ENCODE results near the gene KRTAP12-3. TPM values are rescaled to one million over a fixed set of nuclear protein-coding genes. Genes with fewer than 3 reads are reported as not detected.
"Not testable (repeated sequence)": the region's sequence is repeated elsewhere in the genome, so short reads cannot be mapped to it uniquely, and the experiment has no call there.

The KRTAP12-3 gene
- total RNA-seq, 1 donor from 2014 or later = not detected

- DNase-seq (ENCODE audit: low spot score in 2 of 2, unreplicated experiment in 2 of 2) = no peak
- Mint-ChIP-seq H3K4me1 (no peaks in the 10 kb centered on the region), H3K36me3 (no peaks in the 10 kb centered on the region), H3K9me3 (peaks cover 50% of the 10 kb centered on the region), H3K27me3 (ENCODE audit: low read depth) (no peaks in the 10 kb centered on the region), H3K27ac (no peak overlapping the region), H3K4me3 (no peak overlapping the region)
- TF ChIP-seq, protein P1, sequence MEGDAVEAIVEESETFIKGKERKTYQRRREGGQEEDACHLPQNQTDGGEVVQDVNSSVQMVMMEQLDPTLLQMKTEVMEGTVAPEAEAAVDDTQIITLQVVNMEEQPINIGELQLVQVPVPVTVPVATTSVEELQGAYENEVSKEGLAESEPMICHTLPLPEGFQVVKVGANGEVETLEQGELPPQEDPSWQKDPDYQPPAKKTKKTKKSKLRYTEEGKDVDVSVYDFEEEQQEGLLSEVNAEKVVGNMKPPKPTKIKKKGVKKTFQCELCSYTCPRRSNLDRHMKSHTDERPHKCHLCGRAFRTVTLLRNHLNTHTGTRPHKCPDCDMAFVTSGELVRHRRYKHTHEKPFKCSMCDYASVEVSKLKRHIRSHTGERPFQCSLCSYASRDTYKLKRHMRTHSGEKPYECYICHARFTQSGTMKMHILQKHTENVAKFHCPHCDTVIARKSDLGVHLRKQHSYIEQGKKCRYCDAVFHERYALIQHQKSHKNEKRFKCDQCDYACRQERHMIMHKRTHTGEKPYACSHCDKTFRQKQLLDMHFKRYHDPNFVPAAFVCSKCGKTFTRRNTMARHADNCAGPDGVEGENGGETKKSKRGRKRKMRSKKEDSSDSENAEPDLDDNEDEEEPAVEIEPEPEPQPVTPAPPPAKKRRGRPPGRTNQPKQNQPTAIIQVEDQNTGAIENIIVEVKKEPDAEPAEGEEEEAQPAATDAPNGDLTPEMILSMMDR (IDR thresholded peaks at IDR 0.05; ENCODE audit: unreplicated experiment) = no peak
These were observed 37.8 kb upstream of the KRTAP12-3 start for GRCh38 chr21:44619886-44620285.

DNA sequence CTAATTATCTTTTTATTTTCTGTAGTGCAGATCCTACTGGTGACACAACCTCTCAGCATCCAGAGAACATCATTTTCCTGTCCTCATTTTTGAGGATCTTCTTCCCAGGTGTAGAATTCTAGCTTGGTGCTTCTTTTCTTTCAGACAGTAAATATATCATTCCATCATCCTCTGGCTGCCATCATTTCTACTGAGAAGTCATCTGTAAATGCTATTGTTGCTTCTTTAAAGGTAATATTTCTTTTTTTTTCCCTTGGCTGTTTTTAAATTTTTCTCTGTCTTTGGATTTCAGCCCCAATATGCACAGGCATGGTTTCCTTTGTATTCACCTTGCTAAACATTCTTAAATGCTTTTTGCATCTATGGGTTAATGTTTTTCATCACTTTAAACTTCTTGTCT is 34.2 kb upstream of the KRTAP12-3 start:
- H3K36me3 Mint-ChIP-seq = no peaks in the 10 kb centered on the region
- no peaks in the 10 kb centered on the region for H3K4me1 Mint-ChIP-seq
- H3K27me3 Mint-ChIP-seq (ENCODE audit: low read depth) = no peaks in the 10 kb centered on the region
- DNase-seq (ENCODE audit: low spot score in 2 of 2, unreplicated experiment in 2 of 2) = no peak
- H3K27ac Mint-ChIP-seq = no peak overlapping the region
- H3K9me3 Mint-ChIP-seq = peaks cover 52% of the 10 kb centered on the region
- TF ChIP-seq, protein P1 (IDR thresholded peaks at IDR 0.05; ENCODE audit: unreplicated experiment) = no peak
- H3K4me3 Mint-ChIP-seq = no peak overlapping the region

DNA sequence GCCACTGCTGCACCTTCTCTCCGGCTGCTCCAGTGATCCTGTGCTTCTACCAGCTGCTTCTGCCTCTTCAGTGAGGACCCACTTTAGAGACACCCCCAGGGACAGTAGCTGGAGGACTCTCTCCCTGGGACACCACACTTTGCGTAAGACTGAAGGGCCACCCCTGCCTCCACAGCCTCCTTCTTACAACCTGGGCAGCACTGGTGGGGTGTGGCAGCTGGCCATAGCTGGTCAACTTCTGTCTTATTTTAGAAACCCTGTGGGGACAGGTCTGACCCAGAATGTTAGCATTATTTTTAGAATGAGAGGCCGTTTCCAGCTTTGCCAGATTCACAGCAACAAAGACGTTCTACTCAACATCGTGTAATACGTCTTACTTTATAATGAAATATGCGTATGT is 32.0 kb upstream of the KRTAP12-3 start:
- Mint-ChIP-seq H3K4me1 (no peaks in the 10 kb centered on the region), H3K9me3 (peaks cover 40% of the 10 kb centered on the region), H3K27me3 (ENCODE audit: low read depth) (no peaks in the 10 kb centered on the region), H3K27ac (no peak overlapping the region), H3K36me3 (no peaks in the 10 kb centered on the region), H3K4me3 (no peak overlapping the region)
- TF ChIP-seq, protein P1 (IDR thresholded peaks at IDR 0.05; ENCODE audit: unreplicated experiment) = no peak
- no peak for DNase-seq (ENCODE audit: low spot score in 2 of 2, unreplicated experiment in 2 of 2)

- H3K27me3 Mint-ChIP-seq (ENCODE audit: low read depth) = no peaks in the 10 kb centered on the region
- H3K4me1 Mint-ChIP-seq = no peaks in the 10 kb centered on the region
- H3K27ac Mint-ChIP-seq = no peak overlapping the region
- no peaks in the 10 kb centered on the region for H3K36me3 Mint-ChIP-seq
- TF ChIP-seq, protein P1 (IDR thresholded peaks at IDR 0.05; ENCODE audit: unreplicated experiment) = no peak
- H3K9me3 Mint-ChIP-seq = peaks cover 43% of the 10 kb centered on the region
- H3K4me3 Mint-ChIP-seq = no peak overlapping the region
- DNase-seq (ENCODE audit: low spot score in 2 of 2, unreplicated experiment in 2 of 2) = no peak
These were observed 31.5 kb upstream of the KRTAP12-3 start for GRCh38 chr21:44626262-44626661.

DNA sequence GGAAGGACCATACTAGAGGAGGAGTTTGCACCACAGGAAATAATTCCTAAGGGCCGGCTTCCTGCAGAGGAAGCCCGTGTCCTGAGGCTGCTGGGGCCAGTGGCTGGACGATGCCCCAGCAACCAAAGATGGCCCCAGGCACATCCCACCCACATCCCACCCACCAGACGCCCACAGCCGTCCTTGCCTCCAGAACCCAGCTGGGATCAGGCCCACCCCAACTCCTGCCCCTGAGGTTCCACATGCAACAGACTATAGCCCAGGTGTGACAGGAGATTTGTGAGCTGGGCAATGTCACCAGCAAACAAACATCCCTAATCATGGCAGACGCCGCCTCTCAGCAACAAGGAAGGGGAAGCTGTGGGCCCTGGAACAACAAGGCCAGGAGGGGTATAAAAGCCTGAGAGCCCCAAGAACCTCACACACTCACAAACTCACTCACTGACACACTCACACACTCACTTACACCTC is 31.0 kb upstream of the KRTAP12-3 start, which contains the start of gene KRTAP10-9:
KRTAP10-9 (plus strand) TSS at position 421 of the 471 bp plus-strand sequence. CDS start 79 bp downstream, outside the sequence.
- peaks cover 47% of the 10 kb centered on the region for H3K9me3 Mint-ChIP-seq
- H3K4me1 Mint-ChIP-seq = no peaks in the 10 kb centered on the region
- H3K27ac Mint-ChIP-seq = no peak within 1 kb of the TSS
- no peaks in the 10 kb centered on the region for H3K36me3 Mint-ChIP-seq
- H3K4me3 Mint-ChIP-seq = no peak within 1 kb of the TSS
- H3K27me3 Mint-ChIP-seq (ENCODE audit: low read depth) = no peaks in the 10 kb centered on the region
- no peak for DNase-seq (ENCODE audit: low spot score in 2 of 2, unreplicated experiment in 2 of 2)
- TF ChIP-seq, protein P1 (IDR thresholded peaks at IDR 0.05; ENCODE audit: unreplicated experiment) = no peak

GRCh38 chr21:44627181-44627822 is 30.4 kb upstream of the KRTAP12-3 start:
- not testable (repeated sequence) for H3K27ac Mint-ChIP-seq; H3K27me3 Mint-ChIP-seq (ENCODE audit: low read depth); DNase-seq (ENCODE audit: low spot score in 2 of 2, unreplicated experiment in 2 of 2); H3K4me1 Mint-ChIP-seq; H3K4me3 Mint-ChIP-seq; H3K36me3 Mint-ChIP-seq
- peaks cover 50% of the 10 kb centered on the region for H3K9me3 Mint-ChIP-seq

DNA sequence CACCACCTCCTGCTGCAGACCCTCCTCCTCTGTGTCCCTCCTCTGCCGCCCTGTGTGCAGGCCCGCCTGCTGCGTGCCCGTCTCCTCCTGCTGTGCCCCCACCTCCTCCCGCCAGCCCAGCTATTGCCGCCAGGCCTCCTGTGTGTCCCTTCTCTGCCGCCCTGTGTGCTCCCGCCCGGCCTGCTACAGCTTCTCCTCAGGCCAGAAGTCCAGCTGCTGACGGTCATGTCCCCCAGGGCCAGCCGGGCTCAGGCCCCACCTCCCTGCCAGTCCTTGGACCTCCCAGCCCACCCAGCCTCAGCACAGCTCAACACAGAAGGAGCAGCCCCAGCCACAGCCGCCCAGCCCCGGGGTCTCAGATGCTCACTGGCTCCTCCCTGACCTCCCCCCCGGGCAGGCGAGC is 29.9 kb upstream of the KRTAP12-3 start:
- H3K27me3 Mint-ChIP-seq (ENCODE audit: low read depth); H3K4me3 Mint-ChIP-seq; DNase-seq (ENCODE audit: low spot score in 2 of 2, unreplicated experiment in 2 of 2); H3K36me3 Mint-ChIP-seq; H3K4me1 Mint-ChIP-seq; H3K27ac Mint-ChIP-seq: not testable (repeated sequence)
- H3K9me3 Mint-ChIP-seq = peaks cover 45% of the 10 kb centered on the region
